GDM1 (cell line): ENCODE data around the gene ADAM10.
A peak's percentile ranks its signal among the peaks of the same experiment; 100 is the strongest.

ENCODE experiments used
- DNase-seq: peaks from one replicate; lab custom pipeline; 2025; lab: John Stamatoyannopoulos, UW

The ADAM10 gene

GRCh38 chr15:58575045-58575786 lies 174.3 kb downstream of the ADAM10 start:
- no peak for DNase-seq

DNA sequence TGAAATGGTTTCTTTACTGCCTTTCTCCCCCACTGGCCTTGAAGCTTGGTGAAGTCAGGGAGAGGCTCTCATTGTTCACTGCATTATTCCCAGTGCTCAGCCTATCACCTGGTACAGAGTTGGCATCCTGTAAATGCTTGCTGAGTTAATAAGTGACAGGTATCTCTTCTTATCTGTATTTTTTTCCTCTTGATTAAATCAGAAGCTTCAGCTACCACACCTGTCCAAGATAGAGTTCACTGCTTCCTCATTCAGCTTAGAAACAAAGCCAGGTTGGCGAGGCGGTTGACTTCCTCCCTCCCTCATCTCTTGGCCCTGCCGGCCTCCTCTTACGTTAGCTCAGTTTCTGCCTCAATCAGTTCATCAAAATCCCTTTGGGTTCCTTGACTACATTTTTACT lies 174.9 kb downstream of the ADAM10 start:
- DNase-seq: no peak

- DNase-seq: no peak
These were observed 176.2 kb downstream of the ADAM10 start for GRCh38 chr15:58573270-58573669.

GRCh38 chr15:58572521-58572920 lies 177.0 kb downstream of the ADAM10 start:
- DNase-seq: no peak

DNA sequence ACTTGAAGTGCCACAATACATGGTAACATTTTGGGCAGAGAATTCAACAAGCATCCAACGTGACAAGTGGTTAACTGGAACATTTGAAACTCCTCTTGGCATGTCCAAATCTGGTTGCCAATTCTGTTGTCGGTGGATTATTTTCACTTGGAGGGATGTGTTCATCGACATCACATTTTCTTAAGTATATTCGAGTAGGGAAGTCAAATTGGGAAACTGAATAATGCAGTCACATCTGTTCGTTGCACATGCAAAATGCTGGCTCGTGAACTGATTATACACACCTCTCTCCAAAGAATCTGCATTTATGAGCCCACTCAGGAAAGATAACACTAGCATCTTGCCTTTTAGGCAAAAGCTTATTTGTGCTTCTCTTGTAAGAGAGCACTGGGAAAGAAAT lies 178.0 kb downstream of the ADAM10 start:
- DNase-seq: no peak

- no peak for DNase-seq
These were observed 180.1 kb downstream of the ADAM10 start for GRCh38 chr15:58569455-58569854.

DNA sequence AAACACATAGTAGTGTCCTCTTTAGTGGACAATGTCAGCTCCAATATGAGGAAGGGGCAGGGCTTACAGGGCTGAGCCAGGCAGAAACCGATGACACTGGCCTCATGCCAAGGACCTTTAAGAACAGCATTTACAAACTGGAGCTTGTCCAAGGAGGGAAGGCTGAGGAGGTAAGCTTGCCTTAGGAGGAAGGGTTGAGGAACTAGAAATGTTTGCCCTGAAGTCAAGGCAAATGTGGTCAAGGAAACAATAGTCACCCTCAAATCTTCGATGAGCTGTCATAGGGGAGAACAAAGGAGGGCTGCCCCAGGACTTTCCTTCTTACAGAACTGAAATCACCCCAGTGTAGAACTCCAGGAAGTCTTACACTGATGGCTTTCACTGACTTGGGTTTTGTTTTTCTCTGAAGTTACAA lies 181.3 kb downstream of the ADAM10 start:
- peak; percentile 12 for DNase-seq

GRCh38 chr15:58566029-58566428 lies 183.5 kb downstream of the ADAM10 start:
- DNase-seq: no peak

GRCh38 chr15:58565619-58566018 lies 183.9 kb downstream of the ADAM10 start:
- DNase-seq: no peak

DNA sequence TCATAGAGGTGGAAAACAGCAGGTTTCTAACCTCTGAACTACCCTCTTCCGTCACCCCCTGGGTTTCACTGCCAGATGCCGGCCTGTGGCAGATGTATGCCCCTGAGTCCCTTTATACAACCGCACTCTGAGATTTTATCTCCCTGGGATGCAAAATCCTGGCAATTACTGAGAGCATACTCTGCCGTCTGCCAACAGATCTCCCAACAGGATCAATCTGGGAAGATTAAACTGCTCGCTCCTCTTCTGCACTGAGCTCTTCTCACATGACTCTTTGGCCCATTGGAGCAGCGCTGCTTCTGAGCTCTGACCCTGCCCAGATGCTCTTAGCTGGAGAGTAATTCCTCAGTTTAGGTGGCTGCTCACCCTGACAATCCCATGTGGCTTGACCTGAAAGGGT lies 184.5 kb downstream of the ADAM10 start:
- no peak for DNase-seq

DNA sequence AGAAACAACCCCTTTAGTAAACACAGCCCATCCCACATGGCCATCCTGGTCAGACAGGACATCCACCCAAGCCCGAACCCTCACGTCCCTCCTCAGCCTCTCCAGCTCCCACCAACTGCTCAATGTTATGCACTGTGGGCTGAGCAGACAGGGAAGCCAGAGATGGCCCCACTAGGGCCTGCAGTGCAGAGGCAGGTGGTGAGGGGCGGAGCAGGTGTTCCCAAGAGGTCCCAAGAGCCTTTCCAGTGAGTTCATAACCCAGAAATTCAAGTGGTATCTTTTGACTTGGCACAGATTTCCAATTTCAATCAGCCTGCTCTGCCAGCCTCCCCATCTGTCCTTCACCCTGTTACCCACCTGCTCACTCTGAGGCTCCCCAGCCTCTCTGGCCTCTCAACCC lies 187.4 kb downstream of the ADAM10 start:
- DNase-seq: no peak

DNA sequence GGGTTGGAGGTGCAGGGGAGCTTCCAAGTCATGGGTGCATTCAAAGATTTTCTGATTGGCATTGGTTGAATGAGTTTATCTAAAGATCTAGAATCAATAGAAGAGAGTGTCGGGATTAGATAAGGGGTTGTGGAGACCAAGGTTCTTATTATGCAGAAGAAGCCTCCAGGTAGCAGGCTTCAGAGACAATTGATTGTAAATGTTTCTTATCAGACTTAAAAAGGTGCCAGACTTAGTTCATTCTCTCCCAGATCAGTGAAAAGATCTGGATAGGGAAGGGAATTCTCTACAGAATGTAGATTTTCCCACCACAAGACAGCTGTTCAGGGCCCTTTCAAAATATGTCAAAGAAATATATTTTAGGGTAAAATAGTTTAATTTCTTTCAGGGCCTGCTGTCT lies 188.2 kb downstream of the ADAM10 start:
- DNase-seq: no peak

GRCh38 chr15:58559904-58560588 lies 189.5 kb downstream of the ADAM10 start:
- no peak for DNase-seq

DNA sequence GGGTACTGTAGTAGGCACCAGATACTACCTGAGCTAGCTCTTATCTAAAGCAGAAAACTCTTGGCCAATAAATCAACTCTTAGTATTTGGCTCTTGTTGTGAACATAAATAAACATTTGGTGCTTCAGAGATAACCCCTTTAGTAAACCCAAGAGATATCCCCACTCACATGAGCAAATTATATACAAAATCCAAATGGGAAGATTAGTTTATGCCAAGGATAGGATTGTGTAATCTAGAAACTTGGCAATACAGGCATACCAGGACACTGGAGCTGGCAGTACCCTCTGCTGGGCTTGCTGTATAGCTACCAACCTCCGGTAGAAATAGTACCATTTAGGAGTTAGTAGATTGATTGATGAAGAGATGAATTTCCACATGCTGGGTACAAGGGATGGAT lies 190.7 kb downstream of the ADAM10 start:
- DNase-seq: no peak

GRCh38 chr15:58556541-58556940 lies 193.0 kb downstream of the ADAM10 start:
- DNase-seq: no peak

- DNase-seq: no peak
These were observed 193.5 kb downstream of the ADAM10 start for GRCh38 chr15:58556028-58556361.

GRCh38 chr15:58555162-58556027 lies 194.1 kb downstream of the ADAM10 start:
- DNase-seq: no peak

DNA sequence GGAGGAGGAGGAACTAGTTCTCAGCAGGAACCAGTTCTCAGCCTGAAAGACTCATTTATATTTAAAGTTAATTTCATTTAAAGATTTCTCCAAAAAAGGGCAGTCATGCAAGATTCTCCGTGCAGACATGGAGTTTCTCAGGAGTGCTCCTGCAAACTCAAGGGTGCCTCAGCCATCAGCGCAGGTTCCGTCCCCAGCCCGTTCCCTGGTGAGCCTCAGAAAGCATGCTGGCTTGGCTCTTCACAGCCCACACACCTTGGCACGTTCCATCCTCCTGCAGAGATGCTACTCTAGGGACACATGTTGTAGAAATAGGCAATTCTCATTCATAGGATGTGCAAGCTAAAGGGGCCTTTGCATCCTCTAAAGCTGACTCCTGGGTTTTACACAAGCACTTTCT lies 194.7 kb downstream of the ADAM10 start:
- DNase-seq: no peak

DNA sequence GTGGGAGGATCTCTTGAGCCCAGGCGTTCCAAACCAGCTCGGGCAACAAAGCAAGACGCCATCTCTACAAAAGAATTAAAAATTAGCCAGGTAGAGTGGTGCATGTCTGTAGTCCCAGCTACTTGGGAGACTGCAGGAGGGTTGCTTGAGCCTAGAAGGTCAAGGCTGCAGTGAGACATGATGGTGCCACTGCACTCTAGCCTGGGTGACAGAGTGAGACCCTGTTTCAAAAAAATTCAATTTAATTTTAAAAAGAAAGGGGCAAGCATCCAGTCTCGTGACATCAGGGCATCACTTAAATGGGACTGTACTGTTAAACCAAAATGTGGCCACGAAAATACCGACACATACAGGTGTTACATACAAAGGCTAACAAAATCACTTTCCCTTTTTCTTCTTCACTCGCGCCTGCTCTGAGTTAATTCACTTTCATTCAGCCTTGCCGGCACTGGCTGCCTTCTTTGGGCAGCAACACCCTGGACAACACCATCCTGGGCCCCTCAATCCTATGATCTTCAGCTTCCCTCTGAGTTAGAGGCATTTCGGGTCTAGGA lies 196.1 kb downstream of the ADAM10 start:
- no peak for DNase-seq

DNA sequence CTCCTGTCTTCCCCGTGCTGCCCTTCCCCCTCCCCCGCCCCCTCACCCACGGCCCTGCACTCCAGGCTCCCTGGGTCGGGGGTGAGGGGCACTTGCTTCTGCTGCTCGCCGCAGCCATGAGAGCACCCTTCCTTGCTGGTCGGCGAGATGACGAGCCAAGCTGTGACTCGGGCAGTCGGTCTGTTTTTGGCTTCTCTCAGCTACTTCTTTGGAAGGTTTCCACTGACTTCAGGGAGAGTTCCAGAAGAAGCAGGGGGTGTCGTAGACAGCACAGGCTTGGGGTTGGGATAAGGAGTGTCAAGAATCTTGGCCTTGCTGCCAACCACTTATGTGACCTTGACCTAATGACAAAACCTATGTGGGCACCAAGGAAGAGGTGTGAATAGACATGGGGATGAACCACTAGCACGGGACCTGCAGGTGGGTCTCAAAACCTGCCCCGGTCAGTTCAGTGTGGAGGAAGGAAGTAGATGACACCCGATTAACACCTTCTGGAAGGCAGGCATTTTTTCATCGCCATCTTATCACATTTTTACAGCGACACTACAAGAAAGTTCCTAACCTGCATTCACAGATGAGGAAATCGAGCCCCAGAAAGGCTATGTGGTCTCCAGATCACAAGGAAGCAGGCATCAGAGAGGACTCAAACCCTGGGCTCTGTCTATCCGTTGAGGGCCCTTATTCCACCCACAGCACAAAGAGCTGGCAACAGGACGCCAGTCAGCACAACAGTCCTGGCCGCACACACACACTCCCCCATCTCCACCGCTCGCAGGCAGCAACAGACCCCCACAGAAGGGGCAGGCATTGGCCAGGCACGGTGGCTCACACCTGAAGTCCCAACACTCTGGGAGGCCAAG lies 196.8 kb downstream of the ADAM10 start:
- no peak for DNase-seq

DNA sequence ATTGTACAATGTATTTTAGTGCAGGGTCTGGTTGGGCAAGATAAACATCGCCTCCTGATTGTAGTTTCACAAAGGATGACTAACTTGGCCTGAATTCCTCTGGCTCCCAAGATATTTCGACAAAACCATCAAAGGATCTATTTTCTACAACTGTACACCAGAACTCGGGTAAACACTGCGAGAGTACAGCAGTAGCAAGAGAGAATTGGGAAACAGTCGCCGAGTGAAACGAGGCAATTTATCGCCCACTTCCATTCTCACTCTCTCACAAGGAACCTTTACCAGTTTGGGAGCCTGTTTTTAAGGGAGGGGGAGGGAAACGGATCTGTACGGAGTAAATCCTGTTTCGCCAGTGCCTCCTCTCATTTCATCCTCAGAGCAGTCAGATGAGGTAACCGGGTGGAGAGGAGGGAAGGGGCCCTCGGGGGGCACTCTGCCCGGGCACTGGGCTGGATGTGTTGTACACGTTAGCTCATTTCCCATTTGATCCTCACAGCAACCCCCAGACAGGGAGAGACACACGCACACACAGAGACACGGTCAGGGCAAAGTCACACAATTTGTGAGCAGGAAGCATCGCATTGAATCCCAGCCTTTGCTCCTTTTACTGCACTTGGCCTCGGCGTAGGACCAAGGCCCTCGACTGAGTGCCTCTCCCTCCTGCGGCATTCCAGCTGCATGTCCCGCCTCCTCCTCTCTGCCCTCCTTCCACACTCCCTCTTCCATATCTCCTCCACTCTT lies 197.6 kb downstream of the ADAM10 start:
- no peak for DNase-seq
